A204.1 (cell line): ENCODE results near the gene SLC2A9.

Experiments used
- FAIRE-seq: peaks from 2 replicates; lab custom pipeline; 2012; peaks lifted over from hg19 to GRCh38; lab: Jason Lieb, UNC

Gene SLC2A9

DNA sequence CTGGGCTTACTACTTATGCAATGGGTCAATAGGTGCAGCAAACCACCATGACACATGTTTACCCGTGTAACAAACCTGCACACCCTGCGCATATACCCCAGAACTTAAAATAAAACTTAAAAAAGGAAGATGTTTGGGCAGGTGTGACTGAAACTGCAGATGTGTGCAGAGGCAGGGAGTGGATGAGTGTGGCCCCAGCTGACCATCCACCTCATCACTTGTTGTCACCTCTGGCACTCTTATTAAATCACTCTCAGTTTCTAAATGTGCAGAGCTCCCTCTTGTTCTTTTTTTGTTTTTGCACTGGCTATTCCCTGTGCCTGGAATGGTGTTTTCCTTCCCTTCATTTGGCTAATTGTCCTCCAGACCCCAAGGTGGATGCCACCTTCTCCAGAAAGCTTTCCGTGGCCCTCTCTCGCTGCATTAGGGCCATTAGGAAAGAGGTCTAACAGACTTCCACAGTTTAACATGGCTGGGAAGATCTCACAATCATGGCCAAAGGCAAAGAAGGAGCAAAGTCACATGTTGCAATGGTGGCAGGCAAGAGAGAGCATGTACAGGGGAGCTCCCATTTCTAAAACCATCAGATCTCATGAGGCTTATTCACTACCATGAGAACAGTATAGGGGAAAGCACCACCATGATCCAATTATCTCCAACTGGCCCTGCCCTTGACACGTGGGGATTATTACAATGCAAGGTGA, 58.5 kb downstream of the SLC2A9 start:
- no peak for FAIRE-seq

DNA sequence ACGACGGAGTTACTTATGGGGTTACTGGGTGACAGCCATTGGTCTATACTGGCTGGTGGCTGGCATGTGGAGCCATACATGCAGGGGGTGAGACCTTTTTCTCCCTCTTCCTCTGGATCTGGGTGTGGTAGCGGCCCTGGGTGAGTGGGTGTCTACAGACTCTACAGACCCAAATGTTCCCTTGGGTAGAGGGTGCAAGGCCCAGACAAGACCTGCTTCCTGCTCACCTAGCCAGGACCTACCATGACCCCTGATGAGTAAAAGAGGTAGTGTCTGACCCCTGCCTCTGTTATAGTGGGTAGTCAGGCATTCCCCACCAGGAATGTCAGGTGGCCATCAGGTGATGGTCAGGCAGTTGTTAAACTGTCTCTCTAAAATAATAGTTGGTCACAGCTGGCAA, 66.8 kb downstream of the SLC2A9 start:
- no peak for FAIRE-seq

DNA sequence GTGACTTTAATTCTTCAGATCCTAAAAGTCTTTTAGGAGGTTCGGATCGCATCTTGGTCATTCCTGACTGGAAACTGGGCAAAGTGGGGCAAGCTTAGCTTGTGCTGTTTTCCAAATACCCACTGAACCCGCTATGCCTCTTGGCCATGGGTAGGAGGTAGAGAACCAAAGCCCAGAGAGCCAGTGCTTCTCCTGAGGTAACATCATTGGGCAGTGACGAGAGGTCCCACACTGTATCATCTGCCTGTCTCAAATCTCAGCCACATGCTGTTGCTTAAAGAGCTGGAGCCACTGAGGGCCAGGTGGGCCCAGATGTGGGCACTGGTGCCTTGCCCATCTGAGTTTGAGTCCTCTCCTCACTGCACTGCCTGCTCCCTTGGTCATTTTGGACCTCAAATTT, 68.2 kb downstream of the SLC2A9 start:
- no peak for FAIRE-seq

DNA sequence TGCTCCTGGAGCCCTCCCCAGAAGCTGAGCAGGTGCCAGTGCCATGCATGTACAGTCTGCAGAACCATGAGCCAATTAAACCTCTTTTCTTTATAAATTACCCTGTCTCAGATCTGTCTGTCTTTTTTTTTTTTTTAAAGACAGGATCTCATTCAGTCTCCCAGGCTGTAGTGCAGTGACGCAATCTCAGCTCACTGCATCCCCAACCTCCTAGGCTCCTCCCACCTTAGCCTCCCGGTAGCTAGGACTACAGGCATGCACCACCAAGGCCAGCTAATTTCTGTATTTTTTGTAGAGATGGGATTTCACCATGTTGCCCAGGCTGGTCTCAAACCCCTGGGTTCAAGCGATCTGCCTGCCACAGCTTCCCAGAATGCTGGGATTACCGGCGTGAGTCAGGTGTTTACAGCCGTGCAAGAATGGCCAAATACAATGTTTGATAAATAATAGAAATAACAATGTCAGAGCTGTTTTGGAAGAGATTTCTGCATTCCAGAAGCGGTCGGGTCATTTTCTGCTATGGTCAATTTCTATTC, 68.8 kb downstream of the SLC2A9 start:
- no peak for FAIRE-seq

DNA sequence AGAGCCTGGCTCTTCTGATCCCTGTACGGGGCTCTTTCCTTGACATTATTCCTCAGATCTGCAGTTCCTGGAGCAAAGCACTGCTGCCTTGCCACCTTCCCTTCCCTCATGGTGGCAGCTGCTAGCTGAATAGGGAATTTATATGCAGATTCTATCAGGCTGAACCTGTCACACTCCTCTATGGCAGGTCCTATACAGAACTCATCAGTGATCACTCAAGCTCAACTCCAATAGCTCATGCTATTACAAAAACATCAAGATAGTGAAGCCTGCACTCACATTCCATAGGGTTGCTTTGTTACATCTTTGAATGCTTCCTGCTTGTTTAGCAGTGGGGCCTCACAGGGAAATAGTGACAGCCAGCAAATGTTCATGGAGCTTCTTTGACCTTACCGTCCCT, 71.7 kb downstream of the SLC2A9 start:
- no peak for FAIRE-seq

DNA sequence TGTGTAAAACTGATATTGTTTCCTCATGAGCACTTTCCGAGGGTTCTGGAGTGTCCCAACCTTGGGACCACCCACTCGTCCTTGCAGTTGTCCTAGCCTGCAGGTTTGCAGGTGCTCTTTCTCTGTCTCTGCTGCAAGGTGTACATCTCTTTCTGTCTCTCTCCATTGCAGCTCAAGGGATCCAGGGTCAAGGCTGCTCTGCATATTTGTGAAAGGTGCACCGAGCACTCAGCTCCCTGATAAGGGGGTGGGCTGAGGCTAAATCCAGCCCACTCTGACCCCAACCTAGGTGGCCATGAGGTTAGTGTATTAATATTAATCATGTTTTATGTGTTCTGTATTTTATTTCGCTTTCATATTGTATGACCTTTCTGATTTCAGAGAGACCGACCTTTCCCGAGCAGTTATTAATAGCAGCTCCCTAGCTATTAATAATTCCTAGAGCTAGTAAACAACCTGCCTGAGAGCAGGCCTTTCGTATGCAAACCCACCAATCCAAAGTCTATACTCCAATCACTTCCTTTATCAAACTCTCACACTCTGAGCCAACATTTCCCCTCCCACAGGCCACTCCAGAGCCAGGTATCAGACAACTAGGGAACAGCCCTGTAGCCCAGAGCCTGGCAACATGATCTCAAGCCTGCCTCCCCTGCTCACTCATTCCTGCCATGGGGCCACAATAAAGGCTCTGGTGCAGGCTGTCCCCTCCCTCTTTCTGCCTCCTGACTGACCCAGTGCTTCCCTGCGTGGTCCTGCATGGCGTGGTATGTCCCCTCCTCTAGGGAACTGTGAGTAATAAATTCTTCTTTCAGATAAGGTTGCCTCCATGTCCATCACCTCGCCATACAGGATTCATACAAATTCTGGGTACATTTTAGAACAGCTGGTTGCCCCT, 73.9 kb downstream of the SLC2A9 start:
- FAIRE-seq: no peak

DNA sequence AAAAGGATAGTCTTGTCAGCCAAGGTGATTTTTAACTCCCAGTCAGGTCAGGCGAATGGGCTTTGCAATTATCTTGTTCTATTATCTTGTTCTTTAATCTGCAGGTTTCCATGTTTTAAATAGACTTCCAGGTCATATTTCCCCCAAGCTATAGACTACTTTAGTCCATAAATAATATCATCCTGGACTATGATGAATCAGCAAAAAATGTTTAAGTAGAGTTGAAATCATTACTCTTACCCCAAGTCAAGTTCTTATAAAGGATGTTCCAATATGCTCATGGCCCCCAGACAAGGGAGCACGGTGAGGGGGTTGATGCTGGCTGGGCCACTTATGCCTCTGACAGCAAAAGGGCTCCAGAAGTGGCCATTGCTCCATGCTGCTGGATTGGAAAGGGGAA, 75.1 kb downstream of the SLC2A9 start:
- no peak for FAIRE-seq

DNA sequence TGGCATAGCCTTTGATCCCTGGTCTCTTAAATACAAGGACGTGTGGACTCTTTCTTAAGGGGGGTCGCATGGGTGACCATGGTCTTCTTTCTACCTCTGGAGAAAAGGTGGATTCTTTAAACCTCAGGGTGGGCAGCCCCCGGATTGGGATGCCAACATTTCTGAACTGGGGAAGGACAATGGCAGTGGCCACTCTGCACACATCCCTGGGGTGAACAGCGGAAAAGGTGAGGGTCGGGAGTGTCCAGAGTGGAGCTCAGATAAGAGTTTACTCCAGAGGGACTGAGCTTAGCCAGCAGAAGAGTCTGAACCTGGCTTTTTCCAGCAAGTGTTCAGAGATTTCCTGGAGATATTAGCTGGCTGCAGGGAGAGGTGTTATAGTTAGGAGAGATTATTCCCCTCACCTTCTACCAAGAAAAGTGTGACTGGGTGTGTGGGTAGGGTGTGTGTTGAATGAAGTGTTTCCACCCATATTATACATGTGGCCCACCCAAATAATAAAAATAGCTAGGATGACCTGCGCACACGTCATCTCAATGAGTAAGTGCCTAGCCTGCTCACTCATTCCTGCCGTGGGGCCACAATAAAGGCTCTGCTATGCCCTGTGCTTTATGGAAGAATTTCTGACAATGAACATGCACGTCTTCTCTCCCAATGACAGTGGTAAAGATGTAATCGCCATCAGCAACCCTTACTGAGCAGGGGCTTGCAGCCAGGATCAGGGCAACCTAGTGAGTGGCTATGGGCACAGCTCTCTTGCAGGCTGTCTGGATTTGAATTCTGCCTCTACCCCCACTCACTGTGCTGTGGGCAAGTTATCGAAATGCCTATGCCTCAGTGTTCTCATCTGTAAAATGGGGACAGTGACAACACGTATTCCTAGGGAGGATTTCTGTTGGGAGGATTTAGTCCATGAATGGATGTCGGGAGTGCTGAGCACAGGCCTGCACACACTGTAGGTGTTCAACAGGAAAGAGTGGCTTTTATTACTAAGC, 76.6 kb downstream of the SLC2A9 start:
- FAIRE-seq: no peak

DNA sequence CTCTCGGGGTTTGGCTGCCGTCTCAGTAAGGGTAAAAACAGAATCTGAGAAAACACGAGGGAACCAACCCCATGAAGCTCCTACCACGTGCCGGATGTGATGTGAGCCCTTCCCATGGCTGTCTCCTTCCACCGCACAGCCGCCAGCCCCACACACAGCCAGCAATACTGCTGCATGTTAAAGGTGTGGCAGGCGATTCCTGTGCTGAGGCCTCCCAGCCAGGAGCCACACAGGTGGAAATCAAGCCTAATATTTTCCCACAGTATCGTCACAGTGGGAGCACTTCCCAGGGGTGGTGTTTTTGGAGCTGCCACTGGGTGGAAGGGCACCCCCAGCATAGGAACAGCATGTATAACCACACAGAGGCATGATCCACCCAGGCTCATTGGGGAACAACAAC, 77.5 kb downstream of the SLC2A9 start:
- no peak for FAIRE-seq

DNA sequence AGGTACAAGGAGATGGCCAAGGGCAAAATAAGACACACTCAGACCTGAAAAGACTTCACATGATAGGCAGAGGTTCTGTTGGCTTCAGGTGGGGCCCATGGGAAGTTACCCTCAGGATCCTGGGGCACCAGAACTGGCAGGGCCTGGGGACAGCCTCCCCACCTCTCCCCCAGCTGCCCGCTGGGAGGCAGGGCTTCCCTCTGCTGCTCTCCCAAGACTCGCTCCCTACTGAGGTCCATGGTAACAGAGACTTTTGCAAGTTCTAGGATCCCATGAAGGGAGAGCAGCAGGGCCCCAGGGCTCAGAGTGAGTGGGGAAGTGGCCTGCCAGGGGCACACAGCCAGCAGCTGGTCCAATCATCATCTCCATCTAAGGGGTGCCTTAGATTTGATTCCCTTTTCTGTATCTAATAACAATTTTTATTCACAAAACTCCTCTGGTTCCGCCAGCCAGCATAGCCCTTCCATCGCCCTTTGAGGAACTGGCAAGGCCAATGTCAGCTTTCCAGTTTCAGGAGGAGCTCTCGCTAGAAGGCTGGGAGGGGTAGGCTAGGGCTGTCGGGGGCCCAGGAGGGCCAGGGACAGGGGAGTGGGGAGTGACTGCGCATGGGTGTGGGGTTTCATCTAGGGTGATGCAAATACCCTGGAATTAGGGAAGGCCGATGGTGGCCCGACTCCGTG, 78.2 kb downstream of the SLC2A9 start:
- FAIRE-seq: no peak

DNA sequence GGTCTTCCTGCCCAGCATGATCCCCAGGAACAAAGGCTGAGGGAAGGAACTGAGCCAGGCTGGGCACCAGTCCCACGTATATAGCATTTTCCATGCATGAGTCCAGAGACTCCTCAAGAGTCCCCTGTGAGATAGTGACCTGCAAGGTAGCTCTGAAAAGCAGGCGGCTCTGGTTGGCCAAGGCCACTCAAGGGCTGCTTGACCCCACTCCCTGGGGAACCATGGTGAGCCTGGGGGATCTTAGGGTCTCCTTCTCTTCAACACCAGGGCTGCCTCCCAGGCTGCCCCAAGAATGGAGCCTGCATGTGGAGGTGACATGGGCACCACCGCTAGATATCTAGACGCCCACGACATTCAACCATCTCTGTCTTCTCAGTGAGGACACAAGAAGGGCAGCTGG, 79.2 kb downstream of the SLC2A9 start:
- no peak for FAIRE-seq

DNA sequence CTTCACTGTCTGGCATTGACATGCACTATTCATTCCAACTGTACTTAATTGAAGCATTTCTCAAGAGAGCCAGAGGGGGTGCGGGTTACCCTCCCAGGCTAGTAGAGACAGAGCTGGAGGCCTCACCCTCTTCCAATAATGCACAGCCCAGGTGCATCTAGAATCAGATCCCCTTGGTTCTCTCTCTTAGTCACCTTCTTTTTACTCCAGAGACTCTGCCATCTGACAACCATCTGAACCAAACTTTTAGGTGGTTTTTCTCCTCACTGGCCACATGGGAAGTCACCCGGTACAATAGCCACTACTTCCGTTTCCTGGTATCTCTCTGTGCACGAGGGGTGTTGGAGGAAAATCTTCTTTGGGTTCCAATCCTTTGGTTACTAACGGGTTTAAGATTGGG, 81.3 kb downstream of the SLC2A9 start:
- FAIRE-seq: no peak

DNA sequence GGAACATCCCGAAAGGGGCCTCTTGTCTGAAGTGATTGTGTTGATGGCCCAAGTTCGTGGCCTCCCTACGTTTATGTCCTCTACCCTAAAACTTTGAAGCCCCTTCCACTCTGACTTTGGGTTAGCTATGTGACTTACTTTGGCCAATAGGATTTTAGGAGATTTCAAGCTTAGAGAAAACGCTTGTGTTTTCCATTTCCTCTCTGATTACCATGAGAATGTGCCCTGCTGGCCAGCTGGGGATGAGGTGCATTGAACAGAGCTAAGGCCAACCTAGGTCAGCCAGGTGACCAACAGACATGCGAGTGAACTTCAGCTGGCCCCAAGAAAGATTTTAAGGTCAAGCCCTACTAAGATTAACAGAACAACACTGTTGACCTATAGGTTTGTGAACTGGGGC, 82.4 kb downstream of the SLC2A9 start:
- no peak for FAIRE-seq

DNA sequence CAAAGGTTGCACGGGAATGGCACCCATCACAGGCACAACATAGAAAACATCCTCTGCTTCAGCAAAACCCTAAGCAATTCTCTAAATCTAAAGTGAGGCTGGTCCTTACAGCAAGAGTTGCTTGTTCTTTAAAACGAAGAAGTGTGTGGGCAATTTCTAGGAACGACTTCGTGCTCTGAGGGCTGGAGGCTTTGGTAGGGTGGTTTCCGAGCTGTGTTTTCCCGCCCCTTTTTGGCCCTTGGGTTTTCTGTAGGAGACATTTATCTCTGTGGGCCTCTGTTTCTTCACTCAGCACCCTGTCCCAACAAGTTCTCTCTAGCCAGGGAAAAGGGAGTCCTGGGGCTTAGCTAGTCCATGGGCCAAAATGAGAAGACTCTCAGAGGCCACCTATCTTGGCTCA, 84.2 kb downstream of the SLC2A9 start:
- no peak for FAIRE-seq

DNA sequence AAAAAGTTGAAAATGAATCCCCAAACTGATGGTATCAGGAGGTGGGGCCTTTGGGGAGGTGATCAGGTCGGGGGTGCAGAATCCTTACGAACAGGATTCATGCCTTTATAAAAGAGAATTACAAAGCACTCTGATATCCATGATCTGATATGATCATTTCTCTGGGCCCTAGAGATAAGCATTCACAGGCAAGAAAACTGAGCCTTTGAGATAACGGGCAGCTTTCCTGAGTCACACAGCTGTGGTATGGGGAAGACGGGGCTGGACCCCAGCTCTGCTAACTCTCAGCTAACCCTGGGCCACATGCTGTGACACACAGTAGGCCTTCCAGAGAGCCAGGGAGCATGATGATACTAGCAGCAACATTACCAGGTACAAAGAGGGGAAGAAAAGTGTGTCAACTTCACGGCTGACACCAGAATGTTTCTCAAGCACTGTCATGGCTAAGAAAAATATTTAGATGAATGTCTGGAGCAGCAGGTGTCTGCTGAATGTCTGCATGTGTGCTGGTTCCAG, 85.1 kb downstream of the SLC2A9 start:
- FAIRE-seq: no peak

DNA sequence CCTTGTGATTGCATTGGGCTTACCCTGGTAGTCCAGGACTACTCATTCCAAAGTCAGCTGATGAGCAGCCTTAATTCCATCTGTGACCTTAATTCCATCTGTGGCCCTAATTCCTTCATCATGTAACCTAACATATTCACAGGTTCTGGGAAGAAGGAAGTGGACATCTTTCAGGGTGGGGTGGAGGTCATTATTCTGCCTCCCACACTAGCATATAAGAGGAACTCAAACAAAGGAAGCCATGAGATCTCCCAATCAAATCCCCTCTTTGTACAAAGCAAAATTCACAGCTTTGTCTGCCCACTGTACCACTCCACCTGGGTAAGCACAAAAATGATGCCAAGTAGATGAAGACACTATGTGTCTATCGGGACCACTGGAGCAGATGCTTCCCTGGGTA, 87.3 kb downstream of the SLC2A9 start:
- no peak for FAIRE-seq

DNA sequence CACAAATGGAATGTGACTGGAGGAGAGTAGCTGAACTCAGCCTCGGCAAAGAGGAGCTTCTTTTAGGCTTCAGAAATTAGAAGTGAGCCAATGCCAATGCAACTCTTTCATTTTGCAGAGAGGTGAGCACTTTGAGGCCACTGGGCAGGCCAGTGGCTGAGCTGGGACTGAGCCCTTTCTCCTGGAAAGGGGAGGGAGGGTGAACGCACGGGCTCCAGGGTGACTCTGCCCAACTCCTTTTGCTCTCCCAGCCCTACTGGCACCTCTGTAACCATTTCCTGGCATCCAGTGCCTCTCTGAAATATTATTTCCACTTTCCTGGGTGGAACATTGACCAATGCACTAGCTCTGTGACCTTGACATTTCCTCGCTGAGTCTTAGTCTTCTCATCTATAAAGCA, 88.1 kb downstream of the SLC2A9 start:
- no peak for FAIRE-seq

DNA sequence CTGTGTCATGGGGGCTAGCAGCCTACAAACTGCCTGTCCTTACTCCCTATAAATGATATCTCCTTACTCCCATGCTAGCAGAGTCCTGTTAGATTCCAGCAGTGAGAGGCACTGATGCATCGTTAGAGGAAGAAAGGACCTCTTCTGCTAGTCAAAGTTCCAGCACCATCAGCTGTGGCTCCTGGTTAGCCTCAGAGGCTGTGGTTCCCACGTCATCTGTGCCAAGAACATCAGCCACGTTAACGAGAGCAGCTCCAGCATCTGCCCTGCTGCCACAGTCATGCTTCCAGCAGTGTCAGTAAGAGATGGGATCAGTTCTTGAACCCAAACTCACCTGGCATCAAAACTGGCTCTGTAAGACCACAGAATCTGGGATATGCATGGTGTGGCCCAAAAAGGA, 88.5 kb downstream of the SLC2A9 start:
- no peak for FAIRE-seq

DNA sequence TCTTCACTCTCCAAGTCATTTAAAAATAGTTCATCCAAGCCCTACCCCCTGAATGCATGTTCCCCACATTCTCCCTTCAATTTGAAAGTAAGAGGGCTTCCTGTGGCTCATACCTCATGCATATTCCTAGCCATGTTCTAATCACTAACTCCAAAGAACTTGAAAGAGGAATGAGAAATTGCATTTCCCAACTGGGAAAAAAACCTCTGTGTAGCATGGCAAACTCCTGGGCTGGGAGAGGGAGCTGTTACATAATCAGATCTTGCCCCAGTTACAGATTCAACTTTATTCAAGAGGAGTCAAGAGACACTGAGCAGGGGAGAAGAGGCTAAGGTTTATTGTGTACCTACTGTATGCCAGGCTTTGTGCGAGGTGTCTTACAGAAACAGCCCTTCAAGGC, 90.2 kb downstream of the SLC2A9 start:
- FAIRE-seq: no peak

DNA sequence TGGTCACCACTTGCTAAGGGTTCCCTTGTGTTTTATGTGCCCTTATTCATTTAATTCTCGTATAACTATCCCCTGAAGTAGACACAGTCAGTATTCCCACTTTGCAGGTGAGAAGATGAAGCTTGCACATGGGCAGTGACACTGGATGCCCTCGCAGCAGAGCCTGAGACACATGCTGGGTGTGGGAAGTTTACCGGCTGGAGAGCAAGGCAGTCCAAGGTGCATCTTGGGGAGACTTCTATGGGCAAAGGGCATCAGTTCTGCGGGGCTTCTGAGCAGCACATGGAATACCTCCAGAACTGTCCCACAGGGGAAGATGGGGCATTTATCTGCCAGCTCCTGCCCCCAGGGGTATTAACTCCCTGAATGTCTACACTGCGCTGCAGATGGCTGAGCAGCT, 92.2 kb downstream of the SLC2A9 start:
- FAIRE-seq: no peak

DNA sequence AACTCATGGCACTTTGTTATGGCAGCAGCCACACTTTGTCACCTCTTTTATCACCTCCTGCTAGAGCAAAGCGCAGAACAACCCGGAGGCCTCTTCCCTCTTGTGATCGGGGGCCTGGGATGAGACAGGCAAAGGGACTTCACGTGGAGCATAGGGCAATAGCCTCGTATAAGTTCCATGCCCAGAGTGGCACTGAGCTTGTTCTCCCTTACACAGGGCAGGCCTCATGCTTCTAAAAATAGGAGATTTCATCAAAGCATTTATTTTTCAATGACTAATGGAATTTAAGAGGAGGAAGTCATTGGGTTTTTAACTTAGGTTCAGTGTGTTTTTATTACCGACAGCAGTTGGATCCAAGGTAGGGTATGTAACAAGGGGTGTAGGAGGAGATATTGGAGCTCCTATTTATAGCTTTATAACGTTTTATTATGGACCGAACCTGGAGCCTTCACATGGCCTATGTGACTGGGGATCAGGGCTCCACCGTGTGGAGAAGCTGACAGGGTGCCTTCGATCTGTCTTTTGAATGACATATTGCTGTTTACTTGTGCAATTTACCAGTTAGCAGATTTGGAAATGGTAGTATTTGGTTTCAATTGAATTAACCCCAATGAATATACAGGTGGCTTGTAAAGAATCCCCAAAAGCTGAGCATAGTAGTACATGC, 93.8 kb downstream of the SLC2A9 start:
- FAIRE-seq: no peak
